Ramos (cell line): ENCODE data around the gene NCAPD2.
"Not testable (repeated sequence)": the region's sequence is repeated elsewhere in the genome, so short reads cannot be mapped to it uniquely, and the experiment has no call there.

Experiments used
- in situ Hi-C: fragments of 300-500 bp; cut with MboI; formaldehyde crosslinking; loops from one replicate; pipeline ENCODE4 v1.14.3; 2022; ENCODE audit warnings: low sequenced_read_pairs; ENCODE audit not compliant: unreplicated experiment

The NCAPD2 gene

GRCh38 chr12:6547566-6547965 is 53.7 kb downstream of the NCAPD2 start:
- in situ Hi-C loops, result loop anchor here (5.0 kb wide), 1 partner anchor 125 kb away; no protein-coding TSS in a partner anchor

DNA sequence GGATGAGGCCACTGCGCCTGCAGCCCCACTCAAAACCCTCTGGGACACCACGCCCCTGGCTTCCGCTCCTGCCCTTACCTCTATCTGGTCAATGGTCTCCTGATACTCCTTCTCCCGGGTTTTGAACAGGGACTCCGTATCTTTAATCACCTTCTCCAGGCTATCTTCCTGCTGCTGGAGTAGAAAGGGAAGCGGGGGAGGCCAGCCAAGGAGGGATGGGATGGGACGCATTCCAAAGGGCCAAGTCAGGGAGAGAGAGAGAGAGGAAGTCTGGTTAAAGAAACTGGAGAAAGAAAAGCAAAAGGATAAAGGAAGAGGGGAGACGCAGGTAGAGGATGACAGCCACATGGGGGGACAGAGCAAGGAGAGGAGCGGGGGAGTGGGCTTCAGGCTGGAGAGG is 54.1 kb downstream of the NCAPD2 start:
- in situ Hi-C loops, result loop anchor here (5.0 kb wide), 1 partner anchor 126 kb away; no protein-coding TSS in a partner anchor

DNA sequence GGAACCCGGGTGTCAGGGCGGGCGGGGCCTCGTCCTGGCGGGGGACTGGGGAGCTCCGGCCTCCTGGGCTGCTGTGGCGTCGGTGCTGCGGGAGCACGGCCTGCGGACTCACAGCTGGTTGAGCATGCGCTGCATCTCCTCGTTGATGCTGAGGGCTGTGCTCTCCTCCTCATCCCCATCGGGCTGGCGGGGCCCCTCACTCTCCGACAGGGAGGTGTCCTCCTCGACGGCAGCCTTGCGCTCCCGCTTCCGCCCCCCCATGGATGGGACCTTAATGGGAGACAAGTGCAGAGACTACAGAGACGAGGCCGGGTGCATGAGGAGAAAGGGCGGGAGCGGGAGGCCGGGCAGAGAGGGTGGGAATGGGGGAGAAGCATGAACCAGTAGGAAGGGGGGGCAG is 54.7 kb downstream of the NCAPD2 start:
- in situ Hi-C loops, result loop anchor here (5.0 kb wide), 1 partner anchor 126 kb away; no protein-coding TSS in a partner anchor

DNA sequence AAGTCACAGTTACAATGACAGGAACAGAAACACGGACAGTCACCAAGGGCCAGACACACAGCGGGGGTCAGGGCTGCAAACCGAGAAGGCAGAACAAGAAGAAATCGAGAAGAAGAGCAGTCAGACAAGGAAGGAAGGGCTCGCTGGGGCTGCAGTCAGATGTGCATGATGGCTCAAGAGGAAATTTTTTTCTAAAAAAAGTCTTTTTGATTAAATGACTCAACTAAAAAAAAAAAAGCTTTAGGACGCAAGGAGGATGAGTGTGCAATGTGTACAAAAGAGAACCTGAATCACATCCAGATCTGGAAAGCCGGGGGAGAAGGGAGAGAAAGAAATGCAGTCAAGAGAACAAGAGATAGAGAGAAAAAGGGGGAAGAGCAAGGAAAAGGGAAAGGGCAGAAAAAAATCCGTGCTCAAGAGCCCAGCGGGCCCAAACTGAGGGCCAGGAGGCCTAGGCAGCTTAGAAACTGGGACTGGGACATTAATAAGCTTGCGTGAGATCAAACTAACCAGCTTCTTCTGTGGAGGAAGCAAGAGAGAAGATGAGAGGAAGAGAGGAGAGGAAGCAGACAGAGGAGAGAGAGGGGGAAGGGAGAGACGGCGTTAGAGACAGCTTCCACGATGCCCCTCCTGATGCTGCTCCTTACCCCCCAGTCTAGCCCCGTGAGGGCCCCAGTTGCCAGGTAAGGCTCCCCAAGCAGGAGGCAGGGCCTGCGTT is 55.2 kb downstream of the NCAPD2 start:
- in situ Hi-C loops, result loop anchor here (5.0 kb wide), 1 partner anchor 127 kb away; no protein-coding TSS in a partner anchor

GRCh38 chr12:6549684-6550151 is 55.8 kb downstream of the NCAPD2 start:
- in situ Hi-C loops, result loop anchor here (5.0 kb wide), 1 partner anchor 127 kb away; no protein-coding TSS in a partner anchor

DNA sequence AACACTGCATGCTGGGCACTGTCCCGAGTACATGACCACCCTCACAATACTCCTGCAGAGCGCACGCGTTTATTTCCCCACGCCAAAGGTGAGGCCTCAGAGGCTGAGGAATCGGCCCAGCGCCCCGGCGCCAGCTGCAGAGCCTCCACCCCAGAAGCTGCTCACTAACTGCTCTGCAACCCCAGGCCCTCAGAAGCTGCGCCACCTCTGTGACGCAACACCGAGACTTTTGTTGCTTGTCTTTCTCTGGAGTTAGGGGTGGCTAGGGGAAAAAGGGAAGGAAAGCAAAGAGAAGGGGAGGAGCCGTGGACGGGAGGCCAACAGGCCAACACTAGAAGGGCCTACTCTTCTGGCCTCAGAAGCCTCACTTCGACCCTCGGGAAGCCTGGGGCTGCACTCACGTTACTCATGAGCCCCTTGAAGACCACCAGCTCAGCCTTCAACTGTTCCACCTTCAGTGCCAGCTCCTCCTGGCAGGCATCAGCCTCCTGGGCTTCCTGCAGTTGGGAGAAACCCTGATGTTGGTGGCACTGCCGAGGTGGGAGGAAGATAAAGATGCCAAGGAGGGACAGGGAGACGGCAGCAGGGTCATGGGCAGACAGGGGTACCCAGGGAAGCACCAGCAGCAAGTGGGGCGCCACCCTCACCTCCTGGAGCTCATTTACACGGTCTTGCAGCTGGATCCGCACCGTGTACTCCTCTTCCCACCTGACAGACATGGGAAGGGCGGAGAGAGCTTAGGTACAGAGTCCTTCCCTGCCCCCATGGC is 56.6 kb downstream of the NCAPD2 start:
- in situ Hi-C loops, result no loop called here

DNA sequence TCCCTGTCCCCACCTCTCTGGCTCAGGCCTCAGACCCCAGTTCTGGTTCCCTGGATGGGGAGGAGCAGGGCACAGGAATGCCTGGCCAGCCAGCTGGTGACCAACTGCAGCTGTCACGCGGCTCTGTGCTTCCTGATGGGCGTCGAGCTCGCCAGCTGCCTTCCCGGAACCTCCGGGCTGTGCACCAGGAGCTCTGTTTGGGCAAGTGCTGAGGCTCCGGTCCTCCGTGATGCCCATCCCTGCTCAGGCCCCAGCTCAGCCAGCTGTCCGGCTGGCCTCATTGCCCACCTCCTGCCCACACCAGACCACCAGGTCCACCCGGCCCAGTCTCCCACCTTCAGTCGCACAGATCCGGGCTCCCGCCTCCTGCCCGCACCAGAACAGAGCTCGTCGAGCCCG is 57.2 kb downstream of the NCAPD2 start:
- in situ Hi-C loops, result no loop called here

DNA sequence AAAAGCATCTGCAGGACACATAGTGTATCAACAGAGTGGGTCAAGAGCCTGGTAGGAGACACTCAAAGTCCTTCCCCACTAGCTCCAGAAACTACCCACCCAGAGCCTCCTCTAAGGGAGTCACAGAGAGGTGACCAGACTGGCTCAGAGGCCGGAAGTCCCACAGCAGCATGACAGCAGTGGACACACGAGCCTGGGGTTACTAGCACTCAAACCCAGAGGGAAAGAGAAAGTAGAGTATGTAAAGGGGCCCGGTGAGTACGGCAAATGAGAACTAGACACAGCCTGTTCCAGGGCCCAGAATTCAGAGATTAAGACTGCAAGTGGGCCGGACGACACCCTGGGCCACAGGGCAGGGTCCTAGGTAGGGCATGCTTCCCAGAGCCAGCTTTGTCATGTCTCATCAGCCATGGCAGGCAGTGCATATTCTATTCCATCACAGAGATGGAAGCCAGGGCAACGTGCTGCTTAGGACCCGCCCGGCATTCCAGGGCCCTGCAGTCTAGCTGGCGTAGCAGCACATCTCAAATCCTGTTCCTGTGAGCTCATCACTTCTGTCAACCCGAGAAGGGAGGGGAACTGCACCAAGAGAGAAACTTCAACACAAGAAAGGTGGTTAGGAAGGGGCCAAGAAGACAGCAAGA is 57.7 kb downstream of the NCAPD2 start:
- in situ Hi-C loops, result no loop called here

DNA sequence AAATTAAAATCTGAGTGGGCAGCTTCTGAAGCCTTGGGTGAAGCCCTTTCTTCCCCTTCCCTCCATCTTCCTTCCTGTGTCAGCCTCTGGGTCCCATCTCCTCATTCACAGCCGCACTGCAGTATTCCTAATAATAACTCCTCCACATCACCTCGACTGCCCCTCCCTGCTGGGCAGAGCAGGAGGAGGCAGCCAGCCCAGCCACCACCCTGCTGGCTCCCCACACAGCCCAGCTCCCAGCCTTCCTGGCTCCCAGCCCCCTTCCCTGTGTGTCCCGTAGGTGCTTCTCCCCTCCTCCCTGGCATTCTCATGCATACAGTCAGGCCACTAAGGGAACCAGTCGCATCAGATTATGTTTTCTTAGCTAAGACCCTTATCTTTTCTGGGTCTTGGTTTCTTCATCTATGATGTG is 58.2 kb downstream of the NCAPD2 start:
- in situ Hi-C loops, result no loop called here

DNA sequence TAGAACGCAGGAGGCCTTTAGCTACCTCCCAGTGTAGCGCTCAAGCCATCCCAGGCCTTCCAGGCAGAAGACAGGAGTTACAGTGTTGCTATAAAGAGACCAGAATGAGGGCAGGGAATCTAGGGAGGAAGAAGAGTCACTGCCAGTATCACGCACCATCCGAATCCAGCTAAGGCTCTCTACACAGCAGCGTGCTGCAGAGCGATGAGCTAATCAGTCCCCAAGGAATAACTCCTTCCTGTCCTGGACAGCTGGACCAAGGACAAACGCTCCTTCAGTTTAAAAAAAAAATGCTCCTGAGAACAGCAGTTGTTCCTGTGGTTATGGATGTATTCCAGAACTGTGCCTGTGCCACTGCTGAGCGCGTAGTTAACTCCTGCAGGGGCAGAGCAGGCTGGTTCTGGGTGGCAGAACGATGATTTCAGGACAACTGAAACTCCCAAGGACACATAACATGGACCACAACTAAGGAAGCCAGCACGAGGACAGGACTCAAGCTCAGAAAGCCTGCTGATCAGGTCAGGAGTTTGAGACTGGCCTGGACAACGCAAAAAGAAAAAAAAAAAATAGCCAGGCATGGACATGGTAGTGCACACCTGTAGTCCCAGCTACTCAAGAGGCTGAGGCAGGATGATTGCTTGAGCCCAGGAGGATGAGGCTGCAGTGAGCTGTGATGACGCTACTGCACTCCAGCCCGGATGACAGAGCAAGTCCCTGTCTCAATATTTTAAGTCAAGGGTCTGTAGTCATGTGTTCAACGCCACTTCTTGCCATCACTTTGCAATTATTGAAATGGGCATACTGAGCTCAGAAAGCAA is 59.4 kb downstream of the NCAPD2 start:
- in situ Hi-C loops, result no loop called here

- in situ Hi-C loops, result no loop called here
Observed at GRCh38 chr12:6554168-6555017, 60.5 kb downstream of the NCAPD2 start.

- in situ Hi-C loops, result no loop called here
Observed at GRCh38 chr12:6555018-6555691, 61.3 kb downstream of the NCAPD2 start.

DNA sequence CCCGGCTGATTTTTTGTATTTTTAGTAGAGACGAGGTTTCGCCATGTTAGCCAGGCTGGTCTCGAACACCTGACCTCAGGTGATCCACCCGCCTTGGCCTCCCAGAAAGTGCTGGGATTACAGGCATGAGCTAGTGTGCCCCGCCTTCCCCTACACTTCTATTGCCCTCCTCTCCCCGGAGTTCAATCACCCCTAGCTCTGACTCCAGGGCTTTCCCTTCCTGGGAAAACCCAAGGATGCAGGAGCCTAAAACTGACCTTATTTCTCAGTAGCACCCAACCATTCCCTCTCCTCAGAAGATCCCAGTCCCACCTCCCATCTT is 62.6 kb downstream of the NCAPD2 start:
- in situ Hi-C loops, result not testable (repeated sequence)

- in situ Hi-C loops, result no loop called here
Observed at GRCh38 chr12:6556857-6557256, 63.0 kb downstream of the NCAPD2 start.

- in situ Hi-C loops, result not testable (repeated sequence)
Observed at GRCh38 chr12:6558014-6558760, 64.3 kb downstream of the NCAPD2 start.

GRCh38 chr12:6559500-6559899 is 65.6 kb downstream of the NCAPD2 start:
- in situ Hi-C loops, result no loop called here

GRCh38 chr12:6560501-6561205 is 66.8 kb downstream of the NCAPD2 start:
- in situ Hi-C loops, result no loop called here
